K562 (cell line): Measurements from ENCODE around the gene CFAP20DC. TPM values are rescaled to one million over a fixed set of nuclear protein-coding genes. Genes with fewer than 3 reads are reported as not detected.

Experiments used
- BHLHE40 ChIP-seq: IDR thresholded peaks from 2 replicates; pipeline ENCODE4 v1.6.1; 2011; ENCODE audit warnings: low read length, improper control_type of control experiment
- BMI1 ChIP-seq: fragments of 150-350 bp; IDR thresholded peaks from 2 replicates; pipeline ENCODE4 v1.6.1; 2014; ENCODE audit warnings: low read length
- BRD4 ChIP-seq: fragments of 200-600 bp; sonication (generic); IDR thresholded peaks from 2 replicates; pipeline ENCODE4 v1.6.1; 2017; ENCODE audit warnings: inconsistent platforms
- CHD2 ChIP-seq: IDR thresholded peaks from 2 replicates; pipeline ENCODE4 v1.6.1; 2011; ENCODE audit warnings: low read depth, low read length
- CREB1 ChIP-seq, 2 experiments: sonication (generic) in 1 of 2; formaldehyde crosslinking in 1 of 2; IDR thresholded peaks; 2 replicates each; pipeline versions ENCODE4 v1.6.1 to v1.8.0; 2012 to 2022; ENCODE audit warnings: inconsistent platforms in 1 of 2, mild to moderate bottlenecking in 1 of 2, missing genetic modification reagents in 1 of 2, moderate library complexity in 1 of 2
- CXXC5 ChIP-seq: fragments of 250-450 bp; sonication (Bioruptor Pico); IDR thresholded peaks from 2 replicates; pipeline ENCODE4 v1.8.0; 2022; ENCODE audit warnings: inconsistent platforms, mild to moderate bottlenecking, moderate library complexity
- ESRRA ChIP-seq: fragments of 450-650 bp; IDR thresholded peaks from 2 replicates; pipeline ENCODE4 v1.6.1; 2014; ENCODE audit warnings: low read depth, mild to moderate bottlenecking, moderate library complexity, borderline replicate concordance
- HMGN3 ChIP-seq: IDR thresholded peaks from 2 replicates; pipeline ENCODE4 v1.6.1; 2011; ENCODE audit warnings: borderline replicate concordance, low read depth, mild to moderate bottlenecking, mixed read lengths, low read length; ENCODE audit not compliant: insufficient read length; ENCODE audit errors: extremely low read depth
- MTF1 ChIP-seq: fragments of 250-450 bp; sonication (Bioruptor Pico); IDR thresholded peaks from 2 replicates; pipeline ENCODE4 v1.9.0; 2021; ENCODE audit warnings: moderate library complexity, mild to moderate bottlenecking, inconsistent platforms, borderline replicate concordance
- MYC ChIP-seq, 2 experiments: fragments of 250-450 bp in 1 of 2; sonication (Bioruptor Pico) in 1 of 2; IDR thresholded peaks; 2 replicates each; pipeline versions ENCODE4 v1.5.1 to v1.6.1; 2012 to 2021; ENCODE audit warnings: low read depth in 2 of 2, borderline replicate concordance in 1 of 2, improper control_type of control experiment in 1 of 2, low read length in 1 of 2, mild to moderate bottlenecking in 1 of 2, moderate library complexity in 1 of 2
- NFIC ChIP-seq: fragments of 450-650 bp; IDR thresholded peaks from 2 replicates; pipeline ENCODE4 v1.6.1; 2017; ENCODE audit warnings: mild to moderate bottlenecking, inconsistent platforms
- NR1H2 ChIP-seq: sonication (generic); formaldehyde crosslinking; IDR thresholded peaks from 2 replicates; pipeline ENCODE4 v1.4.0; 2020; ENCODE audit warnings: mild to moderate bottlenecking, missing genetic modification reagents
- NR2C1 ChIP-seq, 2 experiments: fragments of 450-650 bp; IDR thresholded peaks; 2 replicates each; pipeline ENCODE4 v1.6.1; 2017; ENCODE audit warnings: mild to moderate bottlenecking in 2 of 2, antibody characterized with exemption in 1 of 2, inconsistent platforms in 1 of 2, missing compliant biosample characterization in 1 of 2, missing genetic modification characterization in 1 of 2
- PPARD ChIP-seq: fragments of 250-450 bp; sonication (Bioruptor Pico); IDR thresholded peaks from 2 replicates; pipeline ENCODE4 v1.8.0; 2022; ENCODE audit warnings: inconsistent platforms, mild to moderate bottlenecking, moderate library complexity
- SRF ChIP-seq, 2 experiments: fragments of 250-450, 450-650 bp in 1 of 2; sonication (Bioruptor Pico) in 1 of 2; sonication (generic) in 1 of 2; formaldehyde crosslinking; IDR thresholded peaks; 2 replicates each; pipeline versions ENCODE4 v1.5.0 to v1.5.1; 2020 to 2022; ENCODE audit warnings: mild to moderate bottlenecking in 1 of 2, missing genetic modification reagents in 1 of 2
- TAF7 ChIP-seq: fragments of 450-650 bp; IDR thresholded peaks from 2 replicates; pipeline ENCODE4 v1.6.1; 2016; ENCODE audit warnings: missing genetic modification characterization, missing compliant biosample characterization
- TBP ChIP-seq: optimal IDR thresholded peaks from 2 replicates; pipeline ENCODE3; 2011; ENCODE audit warnings: low read depth, low read length, improper control_type of control experiment
- ZFX ChIP-seq: sonication (generic); formaldehyde crosslinking; IDR thresholded peaks from 2 replicates; pipeline ENCODE4 v1.8.0; 2022; ENCODE audit warnings: mild to moderate bottlenecking, missing genetic modification reagents, moderate library complexity
- polyA plus RNA-seq, 8 experiments: library from polyadenylated mRNA; depleted of rRNA in 4 of 8; stranded (reverse) in 5 of 8; unstranded in 3 of 8; fragments of >200 nt; fragmentation: Nextera tagmentation in 2 of 8; fragmentation: Illumina TruSeq in 1 of 8; extraction: Ambion mirVana in 2 of 8; extraction: Trizol in 1 of 8; gene quantifications; 2 replicates each; pipeline versions ENCODE4 v1.2.1 to v1.2.3, GENCODE V29; 2011 to 2014; ENCODE audit warnings: inconsistent platforms in 1 of 8, missing spikeins in 1 of 8
- total RNA-seq, 7 experiments: library from RNA; depleted of rRNA in 6 of 7; stranded (reverse); fragments of >200 nt in 6 of 7; fragmentation: Illumina TruSeq in 2 of 7; extraction: Trizol in 2 of 7; gene quantifications; 2 replicates each; pipeline versions ENCODE4 v1.2.1 to v1.2.3, GENCODE V29; 2011 to 2021; ENCODE audit warnings: low replicate concordance in 1 of 7
- TF ChIP-seq, protein P1 (sequence below): fragments of 250-450 bp; sonication (Bioruptor Pico); IDR thresholded peaks from 2 replicates; pipeline ENCODE4 v1.9.0; 2021; ENCODE audit warnings: mild to moderate bottlenecking, inconsistent platforms
- TF ChIP-seq, protein P2 (sequence below): fragments of 250-450 bp; sonication (Bioruptor Pico); IDR thresholded peaks from 2 replicates; pipeline ENCODE4 v1.4.0; 2020; ENCODE audit warnings: mild to moderate bottlenecking
- TF ChIP-seq, protein P3 (sequence below): fragments of 250-450 bp; sonication (Bioruptor Pico); IDR thresholded peaks from 2 replicates; pipeline ENCODE4 v1.5.0; 2021

CFAP20DC gene
- total and polyA plus RNA-seq, 9 of the 15 experiments (the other 6 are each of a cell fraction or from before 2014, with no cell fraction given): 1.6 to 5.9 (median 4.6) TPM

DNA sequence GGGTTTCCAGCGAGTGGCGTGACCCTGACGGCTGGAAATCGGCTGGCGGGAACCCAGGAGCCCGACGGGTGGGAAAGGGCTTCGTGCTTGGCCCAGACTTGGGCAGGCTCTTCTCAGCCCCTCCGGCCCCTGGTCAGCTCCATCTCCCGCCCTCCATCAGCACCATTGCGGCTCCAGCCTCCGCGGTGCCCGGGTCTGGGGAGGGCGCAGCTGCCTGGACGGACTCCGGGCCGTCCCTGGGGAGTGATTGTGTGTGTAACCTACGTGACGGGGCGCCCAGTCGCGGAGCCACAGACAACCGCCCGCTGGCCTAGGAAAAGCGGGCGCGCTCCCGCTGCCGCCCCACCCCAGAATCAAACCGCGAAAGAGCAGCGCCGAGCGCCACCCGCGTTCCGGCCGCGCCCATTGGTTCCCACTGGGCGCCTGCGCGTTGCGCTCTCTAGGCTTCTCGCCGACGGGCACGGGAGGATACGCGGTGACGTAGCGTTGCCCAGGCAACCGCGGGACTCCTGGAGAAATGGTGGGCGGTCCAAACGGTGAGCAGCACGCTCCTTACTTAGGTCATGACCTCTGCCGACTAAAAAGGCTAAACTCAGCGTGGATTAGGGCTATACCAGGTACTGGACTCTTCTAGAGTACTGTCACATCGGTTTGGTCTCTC lies at the start of gene CFAP20DC (continued):
- no peak for TF ChIP-seq SRF (CRISPR knock-in tag; IDR thresholded peaks at IDR 0.05)
- no peak for TF ChIP-seq MTF1 (CRISPR knock-in tag)
- TF ChIP-seq NR2C1 (IDR thresholded peaks at IDR 0.05): peak; percentile 71
- peak; percentile 79 for TF ChIP-seq NR2C1 (tag; IDR thresholded peaks at IDR 0.05)
- peak; percentile 27; the same call in 1 of the 2 replicates for TF ChIP-seq MYC (IDR thresholded peaks at IDR 0.05; ENCODE audit: low read depth, low read length)
- TF ChIP-seq MYC (CRISPR knock-in tag; IDR thresholded peaks at IDR 0.05; ENCODE audit: borderline replicate concordance, low read depth): no peak
- no peak for TF ChIP-seq NR1H2 (CRISPR knock-in tag)
- peak; percentile 59; the same call in 1 of the 2 replicates for TF ChIP-seq ESRRA
- no peak for TF ChIP-seq BRD4
- peak; percentile 74 for TF ChIP-seq BHLHE40
- TF ChIP-seq NFIC: peak; percentile 17; the same call in 1 of the 2 replicates
- TF ChIP-seq TBP: peak; percentile 54
- no peak for TF ChIP-seq PPARD (CRISPR knock-in tag)
- peak; percentile 62 for TF ChIP-seq CXXC5
- peak; percentile 51 for TF ChIP-seq HMGN3
- TF ChIP-seq CREB1 (IDR thresholded peaks at IDR 0.05): no peak
- peak; percentile 35; the same call in 1 of the 2 replicates for TF ChIP-seq CREB1 (CRISPR knock-in tag; IDR thresholded peaks at IDR 0.05)
- TF ChIP-seq ZFX (CRISPR knock-in tag): peak; percentile 57
- 0 out of 2 replicates have a peak, but pooled peaks have one; percentile 26 for TF ChIP-seq TAF7 (tag)
- TF ChIP-seq, protein P1, sequence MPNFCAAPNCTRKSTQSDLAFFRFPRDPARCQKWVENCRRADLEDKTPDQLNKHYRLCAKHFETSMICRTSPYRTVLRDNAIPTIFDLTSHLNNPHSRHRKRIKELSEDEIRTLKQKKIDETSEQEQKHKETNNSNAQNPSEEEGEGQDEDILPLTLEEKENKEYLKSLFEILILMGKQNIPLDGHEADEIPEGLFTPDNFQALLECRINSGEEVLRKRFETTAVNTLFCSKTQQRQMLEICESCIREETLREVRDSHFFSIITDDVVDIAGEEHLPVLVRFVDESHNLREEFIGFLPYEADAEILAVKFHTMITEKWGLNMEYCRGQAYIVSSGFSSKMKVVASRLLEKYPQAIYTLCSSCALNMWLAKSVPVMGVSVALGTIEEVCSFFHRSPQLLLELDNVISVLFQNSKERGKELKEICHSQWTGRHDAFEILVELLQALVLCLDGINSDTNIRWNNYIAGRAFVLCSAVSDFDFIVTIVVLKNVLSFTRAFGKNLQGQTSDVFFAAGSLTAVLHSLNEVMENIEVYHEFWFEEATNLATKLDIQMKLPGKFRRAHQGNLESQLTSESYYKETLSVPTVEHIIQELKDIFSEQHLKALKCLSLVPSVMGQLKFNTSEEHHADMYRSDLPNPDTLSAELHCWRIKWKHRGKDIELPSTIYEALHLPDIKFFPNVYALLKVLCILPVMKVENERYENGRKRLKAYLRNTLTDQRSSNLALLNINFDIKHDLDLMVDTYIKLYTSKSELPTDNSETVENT (CRISPR knock-in tag): 0 out of 2 replicates have a peak, but pooled peaks have one; percentile 32
- TF ChIP-seq CHD2: peak; percentile 64; the same call in 1 of the 2 replicates
- TF ChIP-seq, protein P2, sequence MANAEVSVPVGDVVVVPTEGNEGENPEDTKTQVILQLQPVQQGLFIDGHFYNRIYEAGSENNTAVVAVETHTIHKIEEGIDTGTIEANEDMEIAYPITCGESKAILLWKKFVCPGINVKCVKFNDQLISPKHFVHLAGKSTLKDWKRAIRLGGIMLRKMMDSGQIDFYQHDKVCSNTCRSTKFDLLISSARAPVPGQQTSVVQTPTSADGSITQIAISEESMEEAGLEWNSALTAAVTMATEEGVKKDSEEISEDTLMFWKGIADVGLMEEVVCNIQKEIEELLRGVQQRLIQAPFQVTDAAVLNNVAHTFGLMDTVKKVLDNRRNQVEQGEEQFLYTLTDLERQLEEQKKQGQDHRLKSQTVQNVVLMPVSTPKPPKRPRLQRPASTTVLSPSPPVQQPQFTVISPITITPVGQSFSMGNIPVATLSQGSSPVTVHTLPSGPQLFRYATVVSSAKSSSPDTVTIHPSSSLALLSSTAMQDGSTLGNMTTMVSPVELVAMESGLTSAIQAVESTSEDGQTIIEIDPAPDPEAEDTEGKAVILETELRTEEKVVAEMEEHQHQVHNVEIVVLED (CRISPR knock-in tag): peak; percentile 42; the same call in 1 of the 2 replicates
- TF ChIP-seq BMI1: peak; percentile 66; the same call in 1 of the 2 replicates
- TF ChIP-seq, protein P3, sequence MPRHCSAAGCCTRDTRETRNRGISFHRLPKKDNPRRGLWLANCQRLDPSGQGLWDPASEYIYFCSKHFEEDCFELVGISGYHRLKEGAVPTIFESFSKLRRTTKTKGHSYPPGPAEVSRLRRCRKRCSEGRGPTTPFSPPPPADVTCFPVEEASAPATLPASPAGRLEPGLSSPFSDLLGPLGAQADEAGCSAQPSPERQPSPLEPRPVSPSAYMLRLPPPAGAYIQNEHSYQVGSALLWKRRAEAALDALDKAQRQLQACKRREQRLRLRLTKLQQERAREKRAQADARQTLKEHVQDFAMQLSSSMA: no peak
